ENCODE results near the gene SECTM1.

DNA sequence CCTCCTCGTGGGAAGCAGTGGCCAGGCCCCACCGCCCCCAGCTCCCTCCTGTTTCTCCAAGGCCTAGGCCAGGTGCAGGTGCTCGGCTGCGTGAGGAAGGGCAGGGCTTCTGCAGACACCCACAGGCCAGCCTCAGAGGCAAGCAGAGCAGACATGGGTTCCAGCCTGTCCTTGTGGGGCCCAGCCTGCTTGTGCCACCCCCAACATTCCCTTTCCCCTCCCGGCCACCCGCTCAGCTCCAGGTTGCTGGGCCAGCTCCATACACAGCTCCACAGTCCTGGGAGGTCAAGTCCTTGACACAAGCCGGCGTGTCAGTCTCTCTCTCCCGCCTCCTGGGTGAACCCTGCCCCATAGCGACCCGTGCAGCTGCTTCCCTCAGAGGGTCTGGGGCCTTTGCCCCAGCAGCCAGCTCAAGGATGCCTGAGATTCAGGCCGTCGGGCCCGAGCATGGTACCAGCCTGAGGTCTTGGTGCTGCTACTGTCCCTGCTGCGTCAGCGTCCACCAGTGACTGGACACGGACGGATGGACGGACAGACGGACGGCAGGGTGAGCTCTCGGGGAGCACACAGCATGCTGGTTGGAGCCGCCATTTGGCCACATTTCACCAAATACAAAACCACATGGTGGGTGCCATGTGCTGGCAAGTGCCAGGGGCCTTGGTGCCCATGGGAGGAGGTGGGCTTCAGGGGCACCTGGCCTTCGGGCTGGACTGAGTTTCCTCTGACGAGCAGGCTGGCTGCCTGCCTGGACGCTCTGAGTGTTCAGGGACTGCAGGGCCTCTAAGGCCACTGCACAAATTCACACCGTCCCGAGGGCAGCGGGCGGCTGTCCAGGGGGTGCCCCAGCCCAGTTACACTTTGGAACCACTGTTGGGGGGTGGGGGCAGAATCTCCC, 8.0 kb downstream of the SECTM1 start:
- TF ChIP-seq CTCF (IDR thresholded peaks at IDR 0.05; ENCODE audit: insufficient read depth, low read depth, low read length), result no peak
- TF ChIP-seq EZH2 (IDR thresholded peaks at IDR 0.05; ENCODE audit: insufficient read depth, low read length), result no peak
